HG03103 (cell line): Measurements from ENCODE around the gene DPH5.
"Not testable (repeated sequence)": the region's sequence is repeated elsewhere in the genome, so short reads cannot be mapped to it uniquely, and the experiment has no call there.

Experiments
- ATAC-seq: cut with Tn5 transposase; IDR thresholded peaks from one replicate; pipeline ENCODE4 v1.9.1; 2021; ENCODE audit warnings: low read depth; ENCODE audit not compliant: unreplicated experiment

Gene DPH5, protein sequence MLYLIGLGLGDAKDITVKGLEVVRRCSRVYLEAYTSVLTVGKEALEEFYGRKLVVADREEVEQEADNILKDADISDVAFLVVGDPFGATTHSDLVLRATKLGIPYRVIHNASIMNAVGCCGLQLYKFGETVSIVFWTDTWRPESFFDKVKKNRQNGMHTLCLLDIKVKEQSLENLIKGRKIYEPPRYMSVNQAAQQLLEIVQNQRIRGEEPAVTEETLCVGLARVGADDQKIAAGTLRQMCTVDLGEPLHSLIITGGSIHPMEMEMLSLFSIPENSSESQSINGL

DNA sequence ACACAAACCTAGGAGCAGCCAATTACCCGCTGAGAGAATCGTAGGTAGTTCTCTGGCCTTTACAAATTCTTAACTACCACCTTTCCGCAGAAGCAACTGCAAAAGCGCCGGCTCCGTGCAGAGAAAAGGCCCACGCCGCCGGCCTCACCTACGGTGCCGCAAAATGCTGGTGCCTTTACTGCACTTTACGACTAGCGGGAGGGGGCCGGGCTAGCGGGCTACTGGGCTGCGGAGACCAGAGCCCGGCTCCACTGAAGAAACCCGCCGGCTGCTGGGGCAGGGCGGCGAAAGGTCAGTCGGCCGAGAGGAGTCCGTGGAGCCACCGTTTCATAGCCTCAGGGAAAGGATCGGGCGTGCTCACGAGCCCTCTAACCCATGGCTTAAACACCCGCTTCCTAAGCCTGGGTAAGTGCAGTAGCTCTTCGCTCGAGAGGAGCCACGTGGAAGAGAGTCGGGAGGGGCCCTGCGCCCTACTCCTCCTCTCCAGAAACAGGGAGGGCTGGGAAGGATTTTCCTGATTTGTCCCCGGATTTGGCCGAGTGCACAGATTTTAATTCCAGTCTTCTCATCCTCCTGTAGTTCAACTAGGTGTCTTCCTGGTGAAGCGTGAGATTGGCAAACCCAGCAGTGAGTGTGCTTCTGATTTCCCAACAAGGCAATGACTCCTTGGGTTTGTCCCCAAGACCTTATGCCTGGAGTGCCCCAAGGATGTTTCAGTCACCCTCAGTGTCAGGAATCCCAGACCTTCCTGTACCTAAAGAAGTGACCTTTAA is at the start of gene DPH5:
Gene DPH5, minus strand, starts transcription at position 128 of the 773 bp plus-strand sequence. CDS start 341 bp downstream, outside the sequence.
- ATAC-seq: peak; percentile 83

DNA sequence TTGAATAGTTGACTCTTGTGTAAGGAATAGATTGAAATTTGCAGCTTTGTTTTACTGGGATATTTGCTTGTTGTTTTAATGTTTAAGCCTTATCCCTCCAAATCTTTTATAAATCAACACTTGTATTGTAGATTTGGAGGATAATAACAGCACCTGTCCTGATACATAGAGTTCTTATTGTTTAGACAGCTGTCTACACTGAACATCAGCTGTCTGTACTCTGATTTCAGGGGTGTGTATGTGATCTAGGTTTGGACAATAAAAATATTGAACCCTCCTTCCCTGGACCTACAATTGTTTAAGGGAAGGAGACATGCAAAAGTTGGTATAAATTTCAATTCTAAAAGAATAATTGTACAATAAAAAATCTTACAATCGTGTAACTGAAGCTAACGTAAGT is 48.3 kb upstream of the DPH5 start:
- ATAC-seq: no peak

GRCh38 chr1:101071470-101071891 is 45.9 kb upstream of the DPH5 start:
- ATAC-seq: no peak

- no peak for ATAC-seq
Measured at GRCh38 chr1:101069158-101069557, 43.6 kb upstream of the DPH5 start.

- ATAC-seq: not testable (repeated sequence)
Measured at GRCh38 chr1:101066937-101067335, 41.4 kb upstream of the DPH5 start.

- no peak for ATAC-seq
Measured at GRCh38 chr1:101066260-101066936, 40.8 kb upstream of the DPH5 start.

GRCh38 chr1:101065575-101065974 is 40.0 kb upstream of the DPH5 start:
- ATAC-seq: no peak

- no peak for ATAC-seq
Measured at GRCh38 chr1:101064697-101065096, 39.1 kb upstream of the DPH5 start.

- ATAC-seq: peak; percentile 78
Measured at GRCh38 chr1:101060992-101061391, 35.4 kb upstream of the DPH5 start.

GRCh38 chr1:101059945-101060542 is 34.5 kb upstream of the DPH5 start:
- ATAC-seq: no peak

GRCh38 chr1:101055623-101056022 is 30.0 kb upstream of the DPH5 start:
- ATAC-seq: no peak

- ATAC-seq: peak; percentile 80
Measured at GRCh38 chr1:101051688-101052638, 26.4 kb upstream of the DPH5 start.

DNA sequence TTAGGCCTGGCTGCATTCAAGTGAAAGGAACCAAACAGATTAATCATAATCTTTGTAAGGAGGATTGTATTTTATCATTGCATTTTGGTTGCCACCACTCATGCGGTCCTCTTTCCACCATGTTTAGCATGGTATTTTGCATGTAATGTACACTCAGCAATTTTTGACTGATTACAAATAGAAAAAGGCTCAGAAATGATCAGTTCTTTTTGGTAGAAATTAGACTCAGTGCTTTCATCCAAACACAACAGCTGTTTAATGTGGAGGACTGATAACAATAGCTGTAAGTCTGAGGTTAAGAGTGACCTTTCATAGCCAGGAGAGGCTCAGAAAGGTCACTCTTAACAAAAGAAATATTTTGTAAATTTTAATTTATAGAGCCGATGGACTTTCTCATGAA is 25.3 kb upstream of the DPH5 start:
- ATAC-seq: no peak

GRCh38 chr1:101044749-101045148 is 19.2 kb upstream of the DPH5 start:
- ATAC-seq: no peak

DNA sequence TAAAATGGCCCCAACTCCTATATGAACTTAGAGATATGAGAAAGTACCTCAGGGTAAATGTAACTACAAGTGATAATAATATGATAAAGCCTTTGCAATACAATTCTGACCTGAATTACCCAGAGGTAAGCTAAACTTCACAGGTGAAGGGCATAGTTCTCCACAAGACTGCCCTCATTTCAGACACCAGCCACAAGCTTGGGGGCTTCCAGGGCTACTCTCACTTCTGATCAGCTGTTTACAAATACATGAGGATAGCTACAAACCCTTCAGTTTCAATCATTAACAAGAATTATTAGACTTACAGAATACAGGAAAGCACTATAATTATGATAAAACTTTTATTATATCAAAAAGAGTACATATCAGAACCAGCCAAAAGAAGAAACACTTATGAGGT is 18.7 kb upstream of the DPH5 start:
- no peak for ATAC-seq

DNA sequence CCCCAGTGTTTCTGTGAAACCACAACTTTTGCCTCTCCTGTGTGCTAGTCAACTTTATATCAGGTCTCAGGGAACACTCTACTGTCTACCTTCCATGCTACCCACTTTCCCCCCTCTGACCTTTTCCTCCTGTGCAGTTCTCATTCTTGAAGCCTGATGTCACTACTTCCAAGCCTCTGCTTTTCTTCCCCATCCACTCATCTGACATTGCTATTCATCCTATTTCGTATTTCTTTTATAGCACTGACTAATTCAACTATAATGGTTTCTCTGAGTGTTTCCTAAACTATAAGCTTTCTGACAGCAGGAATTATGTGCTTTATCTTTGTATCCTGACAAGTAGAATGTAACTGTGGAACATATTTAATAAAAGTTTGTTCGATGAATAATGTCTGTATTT is 18.2 kb upstream of the DPH5 start:
- no peak for ATAC-seq

GRCh38 chr1:101041300-101041699 is 15.7 kb upstream of the DPH5 start:
- ATAC-seq: no peak

DNA sequence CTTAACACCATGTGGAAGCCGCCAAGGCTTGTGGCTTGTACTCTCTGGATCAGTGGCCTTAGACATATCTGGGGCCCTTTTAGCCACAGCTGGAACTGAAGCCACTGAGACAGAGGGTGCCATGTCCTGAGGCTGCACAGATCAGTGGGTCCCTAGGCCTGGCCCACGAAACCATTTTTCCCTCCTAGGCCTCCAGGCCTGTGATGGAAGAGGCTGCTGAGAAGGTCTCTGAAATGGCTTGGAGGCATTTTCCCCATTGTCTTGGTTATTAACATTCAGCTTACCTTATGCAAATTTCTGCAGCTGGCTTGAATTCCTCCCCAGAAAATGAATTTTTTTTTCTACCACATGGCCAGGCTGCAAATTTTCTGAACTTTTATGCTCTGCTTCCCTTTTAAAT is 15.1 kb upstream of the DPH5 start:
- ATAC-seq: no peak

- no peak for ATAC-seq
Measured at GRCh38 chr1:101039245-101039644, 13.7 kb upstream of the DPH5 start.

DNA sequence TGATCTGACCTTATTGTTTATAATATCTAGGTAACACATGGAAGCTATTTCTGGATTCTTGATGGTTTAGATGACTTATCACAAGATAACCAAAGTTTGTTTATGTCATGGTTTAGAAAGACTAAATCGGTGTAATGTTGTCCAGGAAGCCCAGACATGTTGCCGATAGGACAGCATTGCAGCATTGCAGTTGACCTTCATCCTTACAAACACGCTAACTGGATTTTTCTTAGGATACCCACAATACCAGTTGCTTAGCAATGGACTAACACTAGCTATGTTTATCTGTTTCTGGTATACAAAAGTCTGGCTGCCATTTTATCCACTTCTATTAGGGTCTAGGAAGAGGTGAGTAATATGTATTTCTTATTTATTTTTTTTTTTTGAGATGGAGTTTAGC is 11.7 kb upstream of the DPH5 start:
- no peak for ATAC-seq
